Astrocyte (in vitro differentiated cells and primary cell): ENCODE data around the gene SIK3. TPM values are rescaled to one million over a fixed set of nuclear protein-coding genes. Genes with fewer than 3 reads are reported as not detected.

Experiments used
- DNase-seq: peaks from one replicate; pipeline ENCODE4 v3.0.0-alpha.2; 2010; ENCODE audit warnings: low read depth
- FAIRE-seq: peaks from 2 replicates; lab custom pipeline; 2011; peaks lifted over from hg19 to GRCh38; lab: Jason Lieb, UNC
- H2AFZ ChIP-seq: 2 replicates; pipeline ENCODE4 v1.6.0; 2012; ENCODE audit warnings: low read depth, low read length, inconsistent platforms
- H3K27ac ChIP-seq: 2 replicates; pipeline ENCODE4 v1.5.1; 2011; ENCODE audit warnings: low read depth, low read length, inconsistent platforms
- H3K27me3 ChIP-seq: 2 replicates; pipeline ENCODE4 v1.6.0; 2011; ENCODE audit warnings: low read length, inconsistent platforms; ENCODE audit not compliant: insufficient read depth
- H3K36me3 ChIP-seq: 2 replicates; pipeline ENCODE4 v1.5.1; 2011; ENCODE audit warnings: low read length, inconsistent platforms; ENCODE audit not compliant: insufficient read depth
- H3K4me1 ChIP-seq: 2 replicates; pipeline ENCODE4 v1.5.1; 2011; ENCODE audit warnings: low read length, inconsistent platforms; ENCODE audit not compliant: insufficient read depth
- H3K4me2 ChIP-seq: 2 replicates; pipeline ENCODE4 v1.6.0; 2012; ENCODE audit warnings: low read length, inconsistent platforms
- H3K4me3 ChIP-seq: 2 replicates; pipeline ENCODE4 v1.5.1; 2011; ENCODE audit warnings: low read depth, mild to moderate bottlenecking, low read length, inconsistent platforms; ENCODE audit not compliant: insufficient read depth
- H3K79me2 ChIP-seq: 2 replicates; pipeline ENCODE4 v1.6.0; 2012; ENCODE audit warnings: mild to moderate bottlenecking, low read length, inconsistent platforms; ENCODE audit not compliant: insufficient read depth
- H3K9ac ChIP-seq: 2 replicates; pipeline ENCODE4 v1.6.0; 2012; ENCODE audit warnings: mild to moderate bottlenecking, low read length, inconsistent platforms
- H3K9me3 ChIP-seq: 2 replicates; pipeline ENCODE4 v1.5.1; 2012; ENCODE audit warnings: low read depth, mild to moderate bottlenecking, low read length, inconsistent platforms; ENCODE audit not compliant: insufficient read depth
- H4K20me1 ChIP-seq: 2 replicates; pipeline ENCODE4 v1.6.0; 2012; ENCODE audit warnings: low read length, inconsistent platforms; ENCODE audit not compliant: insufficient read depth
- H3K27ac Mint-ChIP-seq: one replicate; pipeline ENCODE4 v1.8.0; 2021; ENCODE audit warnings: mild to moderate bottlenecking, mixed read lengths; ENCODE audit not compliant: unreplicated experiment
- H3K27me3 Mint-ChIP-seq: one replicate; pipeline ENCODE4 v1.8.0; 2021; ENCODE audit warnings: low read depth, mixed read lengths; ENCODE audit not compliant: unreplicated experiment
- H3K36me3 Mint-ChIP-seq: one replicate; pipeline ENCODE4 v1.8.0; 2021; ENCODE audit warnings: low read depth, mixed read lengths; ENCODE audit not compliant: unreplicated experiment
- H3K4me1 Mint-ChIP-seq: one replicate; pipeline ENCODE4 v1.8.0; 2021; ENCODE audit warnings: low read depth, mixed read lengths; ENCODE audit not compliant: unreplicated experiment
- H3K4me3 Mint-ChIP-seq: one replicate; pipeline ENCODE4 v1.8.0; 2021; ENCODE audit warnings: mild to moderate bottlenecking, moderate library complexity, mixed read lengths; ENCODE audit not compliant: unreplicated experiment
- H3K9me3 Mint-ChIP-seq: one replicate; pipeline ENCODE4 v1.8.0; 2021; ENCODE audit warnings: mild to moderate bottlenecking, mixed read lengths; ENCODE audit not compliant: unreplicated experiment
- EZH2 ChIP-seq: IDR thresholded peaks from 2 replicates; pipeline ENCODE4 v1.6.1; 2012; ENCODE audit warnings: mild to moderate bottlenecking, low read length, inconsistent platforms; ENCODE audit not compliant: insufficient read depth
- total RNA-seq: library from RNA; stranded (reverse); gene quantifications from 2 replicates; pipeline ENCODE4 v1.2.1, GENCODE V29; 2021
- TF ChIP-seq, protein P1 (sequence below): IDR thresholded peaks from 2 replicates; pipeline ENCODE4 v1.5.1; 2011; ENCODE audit warnings: low read depth, mild to moderate bottlenecking, inconsistent platforms, low read length, moderate library complexity; ENCODE audit not compliant: insufficient read depth

SIK3 gene
- total RNA-seq, 1 donor from 2014 or later: 34.4 TPM

DNA sequence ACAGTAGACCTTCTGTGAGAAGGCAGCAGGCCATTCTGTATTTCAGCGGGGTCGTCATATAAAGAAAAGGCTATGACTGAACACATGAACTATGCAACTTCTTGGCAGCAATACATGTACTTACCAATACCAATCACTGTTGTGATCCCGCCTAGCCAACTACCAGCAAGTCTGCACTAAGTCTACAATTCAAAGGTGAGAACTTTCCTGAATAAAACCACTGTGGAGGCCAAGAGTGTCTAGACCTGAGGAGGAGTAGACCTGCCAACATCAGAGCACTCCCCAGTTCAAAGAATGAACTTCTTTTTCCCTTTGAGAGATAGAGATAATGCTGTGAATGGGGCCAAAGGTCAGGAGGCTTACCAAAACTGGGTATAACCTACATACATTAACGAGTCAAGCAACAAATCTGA lies 108.2 kb downstream of the SIK3 start:
- H4K20me1 ChIP-seq: no peaks in the 10 kb centered on the region
- peak overlapping the region; percentile 26 for H3K4me2 ChIP-seq
- H3K79me2 ChIP-seq: peaks cover 25% of the 10 kb centered on the region
- peak overlapping the region; percentile 64 for H3K27ac ChIP-seq
- no peak overlapping the region for H2AFZ ChIP-seq
- no peaks in the 10 kb centered on the region for H3K27me3 Mint-ChIP-seq
- FAIRE-seq (peak; percentile 32), DNase-seq (peak; percentile 96)
- no peaks in the 10 kb centered on the region for H3K36me3 Mint-ChIP-seq
- no peaks in the 10 kb centered on the region for H3K9me3 ChIP-seq
- H3K4me3 Mint-ChIP-seq: no peak overlapping the region
- peaks cover 30% of the 10 kb centered on the region for H3K4me1 ChIP-seq
- TF ChIP-seq EZH2: no peak
- H3K9ac ChIP-seq: peak overlapping the region; percentile 26
- peaks cover 55% of the 10 kb centered on the region for H3K4me1 Mint-ChIP-seq
- H3K36me3 ChIP-seq: no peaks in the 10 kb centered on the region
- H3K9me3 Mint-ChIP-seq: no peaks in the 10 kb centered on the region
- H3K27ac Mint-ChIP-seq: peak overlapping the region; percentile 83
- H3K4me3 ChIP-seq: no peak overlapping the region
- no peaks in the 10 kb centered on the region for H3K27me3 ChIP-seq

DNA sequence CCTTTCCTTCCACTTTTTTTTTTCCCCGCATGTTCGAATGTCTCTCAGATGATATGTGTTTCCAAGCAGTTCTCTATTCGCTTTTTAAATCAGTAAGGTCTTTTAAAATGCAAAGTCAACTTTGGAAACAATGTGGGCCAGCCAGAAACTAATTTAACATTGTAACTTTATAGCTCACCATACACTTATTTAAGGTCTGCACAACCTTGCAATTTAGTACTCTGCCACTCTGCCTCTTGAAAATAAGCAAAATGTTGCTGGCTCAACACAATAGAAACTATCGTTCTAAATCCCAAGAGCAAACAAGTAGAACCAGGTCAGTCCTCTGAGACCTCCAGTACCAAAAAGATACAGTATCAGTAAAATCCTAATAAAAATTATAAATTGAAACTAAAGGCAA lies 109.0 kb downstream of the SIK3 start:
- Histone ChIP-seq H3K9me3 (no peaks in the 10 kb centered on the region), H4K20me1 (peaks cover 3% of the 10 kb centered on the region), H3K4me2 (no peak overlapping the region), H3K27me3 (no peaks in the 10 kb centered on the region), H3K9ac (no peak overlapping the region), H3K79me2 (peaks cover 25% of the 10 kb centered on the region), H2AFZ (no peak overlapping the region), H3K4me1 (peaks cover 36% of the 10 kb centered on the region), H3K4me3 (no peak overlapping the region), H3K27ac (peak overlapping the region; percentile 64), H3K36me3 (no peaks in the 10 kb centered on the region)
- Mint-ChIP-seq H3K4me1 (peaks cover 60% of the 10 kb centered on the region), H3K9me3 (no peaks in the 10 kb centered on the region), H3K27me3 (no peaks in the 10 kb centered on the region), H3K4me3 (no peak overlapping the region), H3K27ac (peak overlapping the region; percentile 83), H3K36me3 (no peaks in the 10 kb centered on the region)
- FAIRE-seq (no peak), DNase-seq (no peak)
- TF ChIP-seq, protein P1, sequence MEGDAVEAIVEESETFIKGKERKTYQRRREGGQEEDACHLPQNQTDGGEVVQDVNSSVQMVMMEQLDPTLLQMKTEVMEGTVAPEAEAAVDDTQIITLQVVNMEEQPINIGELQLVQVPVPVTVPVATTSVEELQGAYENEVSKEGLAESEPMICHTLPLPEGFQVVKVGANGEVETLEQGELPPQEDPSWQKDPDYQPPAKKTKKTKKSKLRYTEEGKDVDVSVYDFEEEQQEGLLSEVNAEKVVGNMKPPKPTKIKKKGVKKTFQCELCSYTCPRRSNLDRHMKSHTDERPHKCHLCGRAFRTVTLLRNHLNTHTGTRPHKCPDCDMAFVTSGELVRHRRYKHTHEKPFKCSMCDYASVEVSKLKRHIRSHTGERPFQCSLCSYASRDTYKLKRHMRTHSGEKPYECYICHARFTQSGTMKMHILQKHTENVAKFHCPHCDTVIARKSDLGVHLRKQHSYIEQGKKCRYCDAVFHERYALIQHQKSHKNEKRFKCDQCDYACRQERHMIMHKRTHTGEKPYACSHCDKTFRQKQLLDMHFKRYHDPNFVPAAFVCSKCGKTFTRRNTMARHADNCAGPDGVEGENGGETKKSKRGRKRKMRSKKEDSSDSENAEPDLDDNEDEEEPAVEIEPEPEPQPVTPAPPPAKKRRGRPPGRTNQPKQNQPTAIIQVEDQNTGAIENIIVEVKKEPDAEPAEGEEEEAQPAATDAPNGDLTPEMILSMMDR: no peak
- TF ChIP-seq EZH2: no peak

DNA sequence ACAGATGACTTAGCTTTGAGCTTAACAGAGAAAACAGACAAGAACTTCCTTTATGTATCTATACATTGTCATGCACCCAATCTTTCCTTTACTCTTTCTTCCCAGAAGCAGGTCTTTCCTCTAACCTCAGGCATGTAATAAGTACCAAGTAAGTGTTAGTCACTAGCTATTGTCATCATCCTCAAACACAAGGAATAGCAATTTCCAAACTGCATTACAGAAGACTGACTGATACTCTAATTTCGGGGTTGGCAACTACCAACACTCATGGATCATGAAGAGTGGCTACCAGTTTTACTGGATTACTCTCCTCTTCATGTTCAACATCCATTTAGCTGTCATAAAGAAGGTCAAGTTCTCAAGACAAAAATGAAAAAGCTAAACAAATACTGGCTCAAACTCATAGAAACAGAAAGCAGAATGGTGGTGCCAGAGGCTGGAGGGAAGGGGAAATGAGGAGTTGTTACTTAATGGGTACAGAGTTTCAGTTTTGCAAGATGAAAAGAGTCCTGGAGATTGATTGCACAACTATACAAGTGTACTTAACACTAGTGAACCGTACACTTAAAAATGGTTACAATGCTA lies 111.6 kb downstream of the SIK3 start:
- H3K9me3 ChIP-seq: no peaks in the 10 kb centered on the region
- no peaks in the 10 kb centered on the region for H3K27me3 ChIP-seq
- TF ChIP-seq, protein P1: no peak
- TF ChIP-seq EZH2: no peak
- peaks cover 40% of the 10 kb centered on the region for H3K4me1 ChIP-seq
- H3K36me3 ChIP-seq: no peaks in the 10 kb centered on the region
- H3K9ac ChIP-seq: no peak overlapping the region
- H2AFZ ChIP-seq: no peak overlapping the region
- no peaks in the 10 kb centered on the region for H3K27me3 Mint-ChIP-seq
- DNase-seq (peak; percentile 94), FAIRE-seq (peak; percentile 20)
- no peaks in the 10 kb centered on the region for H3K36me3 Mint-ChIP-seq
- H3K27ac ChIP-seq: peak overlapping the region; percentile 17
- H3K4me3 Mint-ChIP-seq: peak overlapping the region; percentile 1
- peaks cover 9% of the 10 kb centered on the region for H4K20me1 ChIP-seq
- H3K4me1 Mint-ChIP-seq: peaks cover 61% of the 10 kb centered on the region
- H3K9me3 Mint-ChIP-seq: no peaks in the 10 kb centered on the region
- H3K4me3 ChIP-seq: peak overlapping the region; percentile 1
- peak overlapping the region; percentile 83 for H3K27ac Mint-ChIP-seq
- peak overlapping the region; percentile 59 for H3K4me2 ChIP-seq
- peaks cover 17% of the 10 kb centered on the region for H3K79me2 ChIP-seq
